Activated naive CD4-positive, alpha-beta T cell treated with anti-CD3 and anti-CD28 coated beads for 36 hours (primary cell): ENCODE data around the gene TMEM108. TPM values are rescaled to one million over a fixed set of nuclear protein-coding genes. Genes with fewer than 3 reads are reported as not detected.

Source experiments
- CTCF ChIA-PET: fragments of 350-600 bp; sonication (Branson Sonifier 250); formaldehyde crosslinking; loops from one replicate; lab custom pipeline; 2021; ENCODE audit warnings: antibody characterized with exemption; lab: Charles Lee
- DNase-seq: peaks from one replicate; pipeline ENCODE4 v3.0.0-alpha.2; 2020
- H3K27ac Mint-ChIP-seq: one replicate; pipeline ENCODE4 v1.8.0; 2021; ENCODE audit warnings: mild to moderate bottlenecking, mixed read lengths
- H3K27me3 Mint-ChIP-seq: one replicate; pipeline ENCODE4 v1.8.0; 2021; ENCODE audit warnings: low read depth, mixed read lengths
- H3K36me3 Mint-ChIP-seq: one replicate; pipeline ENCODE4 v1.8.0; 2021; ENCODE audit warnings: low read depth, mixed read lengths
- H3K4me1 Mint-ChIP-seq: one replicate; pipeline ENCODE4 v1.8.0; 2021; ENCODE audit warnings: low read depth, mixed read lengths
- H3K4me3 Mint-ChIP-seq: one replicate; pipeline ENCODE4 v1.8.0; 2021; ENCODE audit warnings: mild to moderate bottlenecking, moderate library complexity, mixed read lengths
- H3K9me3 Mint-ChIP-seq: one replicate; pipeline ENCODE4 v1.8.0; 2021; ENCODE audit warnings: mixed read lengths
- intact Hi-C: fragments of 100-400 bp; cut with micrococcal nuclease; formaldehyde crosslinking; loops from one replicate; pipeline ENCODE4 v1.15.1; 2023
- total RNA-seq, 2 experiments: library from RNA; stranded (reverse); gene quantifications; one replicate each; pipeline ENCODE4 v1.2.3, GENCODE V29; 2021

TMEM108 gene
- total RNA-seq, 2 experiments from 2014 or later, result not detected

GRCh38 chr3:133211856-133212255 is 173.7 kb downstream of the TMEM108 start:
- Mint-ChIP-seq H3K36me3 (no peaks in the 10 kb centered on the region), H3K27ac (no peak overlapping the region), H3K4me3 (no peak overlapping the region), H3K4me1 (peaks cover 20% of the 10 kb centered on the region), H3K9me3 (no peaks in the 10 kb centered on the region), H3K27me3 (peaks cover under 1% of the 10 kb centered on the region)
- no peak for DNase-seq
- intact Hi-C loops, result no loop called here
- CTCF ChIA-PET, result no interaction called here

DNA sequence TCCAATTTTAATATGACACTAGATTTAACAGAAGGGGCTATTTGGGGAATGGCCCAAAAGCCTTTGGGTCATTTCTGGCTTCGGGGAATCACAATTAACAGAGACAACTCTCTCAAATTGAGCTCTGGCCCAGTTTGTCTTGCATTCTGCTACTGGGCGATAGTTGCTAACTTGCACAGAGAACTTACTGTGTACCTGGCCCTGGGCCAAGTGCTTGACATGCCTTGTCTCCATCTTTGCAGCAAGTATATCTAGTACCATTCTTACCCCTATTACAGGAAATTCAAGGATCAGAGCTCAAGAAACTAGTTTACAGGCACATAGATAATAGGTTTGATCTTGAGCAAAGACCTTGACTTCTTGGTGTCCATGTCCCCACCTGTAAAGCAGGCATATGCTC is 175.7 kb downstream of the TMEM108 start:
- CTCF ChIA-PET, result no interaction called here
- Mint-ChIP-seq H3K36me3 (no peaks in the 10 kb centered on the region), H3K27me3 (no peaks in the 10 kb centered on the region), H3K4me3 (no peak overlapping the region), H3K4me1 (peaks cover 20% of the 10 kb centered on the region), H3K27ac (no peak overlapping the region), H3K9me3 (no peaks in the 10 kb centered on the region)
- intact Hi-C loops, result no loop called here
- DNase-seq, result no peak

DNA sequence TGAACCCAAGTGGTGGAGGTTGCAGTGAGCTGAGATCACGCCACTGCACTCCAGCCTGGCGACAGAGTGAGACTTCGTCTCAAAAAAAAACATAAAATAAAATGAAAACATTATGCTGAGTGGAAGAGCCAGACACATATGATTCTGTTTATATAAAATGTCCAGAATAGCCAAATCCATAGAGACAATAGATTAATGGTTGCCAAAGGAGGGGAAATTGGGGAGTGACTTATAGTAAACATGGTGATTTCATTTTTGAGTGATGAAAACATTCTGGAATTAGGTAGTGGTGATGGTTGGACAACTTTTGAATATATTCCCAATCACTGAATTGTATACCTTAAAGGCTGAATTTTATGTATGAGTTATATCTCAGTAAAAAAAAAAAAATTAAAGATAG is 189.6 kb downstream of the TMEM108 start:
- CTCF ChIA-PET, result no interaction called here
- Mint-ChIP-seq H3K9me3 (peaks cover 3% of the 10 kb centered on the region), H3K27me3 (peaks cover 4% of the 10 kb centered on the region), H3K36me3 (no peaks in the 10 kb centered on the region), H3K27ac (no peak overlapping the region), H3K4me3 (no peak overlapping the region), H3K4me1 (no peaks in the 10 kb centered on the region)
- DNase-seq, result no peak
- intact Hi-C loops, result no loop called here

DNA sequence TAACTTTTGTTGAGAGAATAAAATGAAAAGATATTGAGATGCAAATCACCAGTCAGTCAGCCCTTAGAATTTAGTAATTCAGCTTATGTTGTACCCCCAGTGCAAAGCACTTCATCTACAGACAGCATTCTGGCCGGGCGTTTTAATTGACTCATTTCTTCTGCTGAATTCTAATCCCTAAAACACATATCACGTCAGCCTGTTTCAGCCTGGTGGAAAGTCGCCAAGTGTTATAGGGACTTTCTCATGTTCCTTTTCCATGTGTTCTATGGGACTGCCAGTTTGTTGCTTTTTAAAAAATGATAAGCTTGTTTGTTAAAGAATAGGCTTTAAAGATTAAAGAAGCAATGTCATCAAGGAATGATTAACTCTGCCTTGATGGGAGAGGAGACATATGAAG is 192.0 kb downstream of the TMEM108 start:
- Mint-ChIP-seq H3K27ac (no peak overlapping the region), H3K36me3 (no peaks in the 10 kb centered on the region), H3K27me3 (peaks cover 4% of the 10 kb centered on the region), H3K9me3 (no peaks in the 10 kb centered on the region), H3K4me3 (no peak overlapping the region), H3K4me1 (no peaks in the 10 kb centered on the region)
- CTCF ChIA-PET, result no interaction called here
- intact Hi-C loops, result no loop called here
- no peak for DNase-seq

- Mint-ChIP-seq H3K27ac (no peak overlapping the region), H3K4me3 (no peak overlapping the region), H3K9me3 (peaks cover 1% of the 10 kb centered on the region), H3K4me1 (no peaks in the 10 kb centered on the region), H3K36me3 (no peaks in the 10 kb centered on the region), H3K27me3 (peaks cover 3% of the 10 kb centered on the region)
- intact Hi-C loops, result no loop called here
- CTCF ChIA-PET, result no interaction called here
- DNase-seq, result no peak
Observed at GRCh38 chr3:133236901-133237300, 198.7 kb downstream of the TMEM108 start.

- DNase-seq, result no peak
- Mint-ChIP-seq H3K27ac (no peak overlapping the region), H3K27me3 (peaks cover 8% of the 10 kb centered on the region), H3K9me3 (peaks cover 1% of the 10 kb centered on the region), H3K4me1 (no peaks in the 10 kb centered on the region), H3K36me3 (no peaks in the 10 kb centered on the region), H3K4me3 (no peak overlapping the region)
- CTCF ChIA-PET, result no interaction called here
- intact Hi-C loops, result no loop called here
Observed at GRCh38 chr3:133237380-133237779, 199.2 kb downstream of the TMEM108 start.

- no peaks in the 10 kb centered on the region for H3K4me1 Mint-ChIP-seq
- H3K27ac Mint-ChIP-seq, result no peak overlapping the region
- CTCF ChIA-PET, result no interaction called here
- intact Hi-C loops, result no loop called here
- no peak overlapping the region for H3K4me3 Mint-ChIP-seq
- H3K36me3 Mint-ChIP-seq, result no peaks in the 10 kb centered on the region
- peaks cover 11% of the 10 kb centered on the region for H3K27me3 Mint-ChIP-seq
- DNase-seq, result no peak
- H3K9me3 Mint-ChIP-seq, result peaks cover 1% of the 10 kb centered on the region
Observed at GRCh38 chr3:133238015-133238414, 199.8 kb downstream of the TMEM108 start.

DNA sequence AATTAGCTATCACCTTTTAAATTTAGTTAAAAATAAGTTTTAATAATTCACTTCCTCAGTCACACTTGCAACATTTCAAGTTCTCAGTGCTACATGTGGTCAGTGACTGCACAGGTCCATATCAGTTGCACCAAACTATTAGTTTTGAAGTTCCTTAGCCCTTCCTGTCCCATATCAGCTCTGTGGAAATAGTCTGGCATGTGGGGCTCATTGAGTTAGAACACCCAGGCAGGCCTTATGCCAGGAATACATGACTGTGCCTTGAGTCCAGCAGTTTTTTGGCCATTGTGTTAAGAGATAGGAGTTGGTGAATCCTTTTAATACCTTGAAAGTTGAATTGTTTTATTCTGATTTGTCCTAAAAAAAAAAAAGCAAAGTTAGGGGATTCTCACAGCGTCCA is 207.9 kb downstream of the TMEM108 start:
- DNase-seq, result no peak
- Mint-ChIP-seq H3K36me3 (no peaks in the 10 kb centered on the region), H3K4me1 (no peaks in the 10 kb centered on the region), H3K4me3 (no peak overlapping the region), H3K27ac (no peak overlapping the region), H3K9me3 (peaks cover 1% of the 10 kb centered on the region), H3K27me3 (peaks cover 11% of the 10 kb centered on the region)
- intact Hi-C loops, result no loop called here
- CTCF ChIA-PET, result no interaction called here

DNA sequence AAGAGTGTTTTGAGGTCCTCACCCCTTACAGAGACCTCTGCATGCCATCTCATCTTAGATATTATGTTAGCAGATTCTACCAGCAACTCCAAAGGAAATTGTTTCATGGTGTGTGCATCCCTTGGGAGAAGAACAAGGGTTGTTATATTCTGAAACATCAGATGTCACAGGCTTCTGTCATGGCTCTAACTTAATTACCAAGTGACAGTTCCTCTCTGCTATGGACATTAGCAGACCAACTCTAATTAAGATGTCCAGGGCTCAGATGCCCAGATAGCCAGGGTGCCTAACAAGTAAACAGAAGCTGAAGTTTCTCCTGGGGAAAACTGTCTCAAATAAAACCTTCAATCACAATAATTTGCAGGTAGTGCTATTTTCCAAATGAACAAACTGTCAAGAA is 208.6 kb downstream of the TMEM108 start:
- Mint-ChIP-seq H3K27ac (no peak overlapping the region), H3K4me3 (no peak overlapping the region)
- DNase-seq, result no peak

DNA sequence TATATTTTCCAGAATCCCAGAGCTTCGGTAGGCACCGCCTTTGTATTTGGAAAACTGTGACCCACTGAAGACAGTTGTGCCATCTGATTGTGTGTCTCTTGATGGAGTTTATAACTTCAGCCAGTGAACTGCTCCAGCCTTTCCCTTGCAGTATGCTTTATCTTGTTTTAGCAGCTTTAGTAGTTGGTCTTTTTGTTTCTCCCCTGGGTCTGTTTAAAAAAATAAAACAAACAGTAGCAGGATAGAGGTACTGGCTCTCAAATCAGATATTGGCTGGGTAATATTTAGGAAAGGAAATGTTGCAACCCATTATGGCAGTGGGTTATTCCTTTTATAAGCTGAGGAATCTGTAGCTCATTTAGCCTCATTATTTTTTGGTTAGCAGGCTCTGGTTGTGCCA is 210.2 kb downstream of the TMEM108 start:
- Mint-ChIP-seq H3K4me3 (no peak overlapping the region), H3K27ac (no peak overlapping the region), H3K9me3 (no peaks in the 10 kb centered on the region), H3K36me3 (no peaks in the 10 kb centered on the region), H3K27me3 (peaks cover 6% of the 10 kb centered on the region), H3K4me1 (no peaks in the 10 kb centered on the region)
- intact Hi-C loops, result no loop called here
- CTCF ChIA-PET, result interaction anchor here (0.6 kb wide), 1 partner anchor 38 kb away, joined by 3 read pairs; no protein-coding TSS in a partner anchor
- DNase-seq, result no peak

More for the DNA sequence above, 208.6 kb downstream of the TMEM108 start:
- Mint-ChIP-seq H3K4me1 (no peaks in the 10 kb centered on the region), H3K36me3 (no peaks in the 10 kb centered on the region), H3K9me3 (no peaks in the 10 kb centered on the region), H3K27me3 (peaks cover 9% of the 10 kb centered on the region)
- CTCF ChIA-PET, result no interaction called here
- intact Hi-C loops, result no loop called here

- intact Hi-C loops, result no loop called here
- CTCF ChIA-PET, result no interaction called here
- Mint-ChIP-seq H3K9me3 (no peaks in the 10 kb centered on the region), H3K4me3 (no peak overlapping the region), H3K27ac (no peak overlapping the region), H3K4me1 (no peaks in the 10 kb centered on the region), H3K27me3 (peaks cover 6% of the 10 kb centered on the region), H3K36me3 (no peaks in the 10 kb centered on the region)
- DNase-seq, result no peak
Observed at GRCh38 chr3:133249490-133249889, 211.3 kb downstream of the TMEM108 start.

- no peaks in the 10 kb centered on the region for H3K4me1 Mint-ChIP-seq
- no peak overlapping the region for H3K4me3 Mint-ChIP-seq
- H3K27ac Mint-ChIP-seq, result no peak overlapping the region
- peaks cover 7% of the 10 kb centered on the region for H3K27me3 Mint-ChIP-seq
- no peaks in the 10 kb centered on the region for H3K36me3 Mint-ChIP-seq
- no peaks in the 10 kb centered on the region for H3K9me3 Mint-ChIP-seq
- intact Hi-C loops, result no loop called here
- no peak for DNase-seq
- CTCF ChIA-PET, result no interaction called here
Observed at GRCh38 chr3:133254151-133254550, 216.0 kb downstream of the TMEM108 start.

DNA sequence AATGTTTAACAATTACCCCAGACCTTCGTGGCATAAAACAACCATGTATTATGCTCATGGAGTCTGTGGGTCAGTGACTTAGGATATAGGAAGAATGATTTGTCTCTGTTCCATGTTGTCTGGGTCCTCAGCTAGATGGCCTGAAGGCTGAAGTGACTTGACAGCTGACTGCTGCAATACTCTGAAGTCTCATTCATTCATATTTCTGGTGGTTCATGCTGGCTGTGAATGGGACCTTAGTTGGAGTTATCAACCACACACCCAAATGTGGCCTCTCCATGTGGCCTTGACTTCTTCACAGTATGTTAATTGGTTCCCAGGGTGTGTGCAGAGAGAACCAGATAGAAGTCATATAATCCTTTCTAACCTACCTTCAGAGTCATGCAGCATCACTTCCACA is 216.5 kb downstream of the TMEM108 start:
- H3K36me3 Mint-ChIP-seq, result no peaks in the 10 kb centered on the region
- H3K4me1 Mint-ChIP-seq, result no peaks in the 10 kb centered on the region
- no peak overlapping the region for H3K27ac Mint-ChIP-seq
- intact Hi-C loops, result no loop called here
- no peak for DNase-seq
- H3K27me3 Mint-ChIP-seq, result peaks cover 7% of the 10 kb centered on the region
- no peak overlapping the region for H3K4me3 Mint-ChIP-seq
- no peaks in the 10 kb centered on the region for H3K9me3 Mint-ChIP-seq
- CTCF ChIA-PET, result no interaction called here
